GM15510 (cell line): Measurements from ENCODE around the gene ATE1.

Source experiments
- POLR2A ChIP-seq: IDR thresholded peaks from 3 replicates; pipeline ENCODE4 v1.6.1; 2011; ENCODE audit warnings: borderline replicate concordance; ENCODE audit not compliant: insufficient read length; ENCODE audit errors: extremely low read depth

ATE1 gene

GRCh38 chr10:121853950-121854349 is 73.9 kb downstream of the ATE1 start:
- no peak for TF ChIP-seq POLR2A

DNA sequence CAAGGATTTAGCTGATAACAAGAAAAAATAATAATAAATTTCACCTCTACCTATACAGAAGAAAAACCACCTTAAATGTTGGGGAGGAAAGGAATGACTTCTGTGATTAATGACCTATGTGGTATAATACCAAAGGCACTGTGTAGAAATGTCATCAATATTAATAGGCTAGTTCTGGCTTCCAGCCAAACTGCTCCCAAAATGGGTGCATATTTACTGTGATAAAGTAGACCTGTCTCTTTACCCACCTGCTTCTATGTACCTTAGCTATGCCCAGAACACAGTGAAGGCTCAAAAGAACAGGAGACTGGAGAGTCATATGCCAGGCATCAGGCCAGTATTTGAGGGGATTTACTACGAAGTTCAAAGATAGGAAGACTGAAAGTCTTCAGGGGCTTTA is 76.0 kb downstream of the ATE1 start:
- no peak for TF ChIP-seq POLR2A

- no peak for TF ChIP-seq POLR2A
Observed at GRCh38 chr10:121848082-121848481, 79.7 kb downstream of the ATE1 start.

DNA sequence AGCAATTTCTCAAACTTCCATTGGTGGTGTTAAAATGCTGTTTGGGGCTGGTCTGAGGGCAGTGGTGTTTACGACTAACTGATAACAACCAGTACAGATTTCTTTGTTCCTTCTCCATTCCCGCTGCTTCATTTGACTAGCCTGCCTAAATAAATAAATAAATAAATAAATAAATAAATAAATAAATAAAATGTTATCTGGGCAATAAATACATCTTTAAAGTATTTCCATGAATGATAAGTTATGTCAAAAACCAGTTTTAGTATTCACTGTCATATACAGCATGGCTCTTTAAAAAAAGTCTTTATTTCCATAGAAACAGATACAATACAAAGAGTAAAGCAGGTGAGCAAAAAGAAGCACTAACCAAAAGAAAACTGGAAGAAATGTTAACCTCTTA is 81.3 kb downstream of the ATE1 start:
- no peak for TF ChIP-seq POLR2A

DNA sequence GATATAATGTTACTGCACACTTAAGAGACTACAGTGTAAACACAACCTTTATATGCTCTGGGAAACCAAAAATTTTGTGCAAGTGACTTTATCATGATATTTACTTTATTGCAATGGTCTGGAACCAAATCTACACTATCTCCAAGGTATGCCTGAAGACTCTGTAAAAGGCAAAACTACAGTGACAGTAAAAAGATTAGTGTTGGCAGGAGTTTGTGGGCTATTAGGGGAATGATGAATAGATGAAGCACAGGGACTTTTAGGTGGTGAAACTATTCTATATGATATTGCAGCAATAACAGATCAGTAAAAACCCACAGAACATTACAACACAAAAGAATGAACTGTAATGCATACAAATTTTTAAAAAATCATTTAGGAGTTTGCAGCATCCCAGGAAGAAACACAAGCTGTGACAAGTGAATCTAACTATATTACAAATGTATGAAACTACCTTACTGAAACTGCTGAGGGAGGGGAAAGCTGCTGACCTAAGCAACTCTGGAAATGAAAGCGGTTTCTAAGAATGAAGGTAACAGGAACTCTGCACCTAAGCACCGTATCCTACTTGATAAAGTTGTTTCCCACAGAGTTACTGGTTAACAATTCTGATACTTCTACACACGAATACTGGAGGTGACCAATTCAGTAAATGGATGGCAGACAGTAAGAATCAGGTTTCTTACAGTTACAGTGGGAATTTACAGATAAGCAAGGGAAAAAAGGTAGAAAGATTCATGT is 82.6 kb downstream of the ATE1 start:
- TF ChIP-seq POLR2A, result no peak

- no peak for TF ChIP-seq POLR2A
Observed at GRCh38 chr10:121844537-121844936, 83.3 kb downstream of the ATE1 start.

DNA sequence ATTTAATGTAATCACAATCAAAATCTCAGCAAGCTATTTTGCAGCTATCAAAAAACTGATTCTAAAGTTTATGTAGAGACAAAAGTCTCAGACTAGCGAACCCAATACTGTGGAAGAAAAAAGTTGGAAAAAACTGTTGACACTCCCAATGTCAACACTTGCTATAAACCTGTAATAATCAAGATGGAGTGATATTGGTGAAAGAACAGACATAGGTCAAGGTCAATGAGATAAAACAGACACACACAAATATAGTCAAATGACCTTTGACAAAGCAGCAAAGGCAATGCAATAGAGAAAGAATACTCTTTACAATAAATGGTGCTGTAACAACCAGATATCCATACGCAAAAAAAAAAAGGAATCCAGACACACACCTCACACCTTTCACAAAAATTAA is 84.5 kb downstream of the ATE1 start:
- no peak for TF ChIP-seq POLR2A

DNA sequence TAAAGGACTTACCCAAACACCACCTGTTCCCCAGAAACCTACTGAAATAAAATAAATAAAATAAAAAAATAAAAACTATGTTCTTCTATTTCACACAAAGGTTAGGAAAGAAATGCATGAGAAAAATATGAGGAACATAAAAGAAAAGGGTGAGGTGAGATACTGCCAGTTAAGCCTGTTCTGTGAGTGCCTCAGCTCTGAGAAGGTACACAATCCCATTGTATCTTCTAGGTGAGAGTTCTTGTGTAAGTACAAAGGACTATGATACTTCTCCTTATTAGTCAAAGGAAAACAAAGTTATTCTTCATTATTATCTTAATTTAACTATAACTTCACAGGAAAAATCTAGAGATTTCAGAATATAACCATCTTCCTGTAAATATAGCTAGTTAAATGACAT is 86.0 kb downstream of the ATE1 start:
- no peak for TF ChIP-seq POLR2A

GRCh38 chr10:121838931-121839330 is 88.9 kb downstream of the ATE1 start:
- no peak for TF ChIP-seq POLR2A

- no peak for TF ChIP-seq POLR2A
Observed at GRCh38 chr10:121838149-121838548, 89.7 kb downstream of the ATE1 start.

DNA sequence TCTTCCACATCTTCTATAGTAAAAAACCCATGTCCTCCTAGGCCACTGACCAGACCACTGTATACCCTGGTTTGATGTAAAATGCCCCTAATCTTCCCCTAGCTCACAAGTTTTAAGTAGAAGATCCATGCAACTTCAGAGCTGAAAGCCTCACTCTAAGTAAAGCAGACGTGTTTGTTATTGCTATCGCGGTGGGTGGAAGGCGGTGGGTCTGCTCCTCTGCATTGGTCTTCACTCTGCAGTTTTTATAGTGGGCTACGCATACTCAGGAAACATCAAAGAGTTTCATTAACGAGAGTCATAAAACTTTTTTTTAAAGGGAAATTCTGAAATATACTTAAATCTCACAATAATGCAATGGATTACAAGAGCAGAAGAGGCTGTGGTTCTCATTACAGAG is 91.7 kb downstream of the ATE1 start:
- TF ChIP-seq POLR2A, result no peak

DNA sequence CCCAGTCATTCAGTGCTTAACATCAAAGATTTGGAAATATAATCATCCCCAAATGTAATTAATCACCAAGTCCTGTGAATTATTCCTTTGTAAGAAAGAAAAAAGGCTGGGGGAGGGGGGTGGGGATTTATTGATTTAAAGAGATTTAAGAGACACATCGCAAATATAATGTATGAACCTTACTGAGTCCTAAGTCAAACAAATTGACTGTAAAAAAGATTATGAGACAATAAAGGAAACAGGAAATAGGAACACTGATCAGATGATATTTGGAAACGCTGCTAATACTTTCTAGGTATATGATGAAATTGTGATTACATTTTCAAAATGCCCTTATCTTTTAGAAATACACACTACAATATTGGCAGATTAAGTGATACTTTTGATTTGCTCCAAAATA is 92.5 kb downstream of the ATE1 start:
- no peak for TF ChIP-seq POLR2A

DNA sequence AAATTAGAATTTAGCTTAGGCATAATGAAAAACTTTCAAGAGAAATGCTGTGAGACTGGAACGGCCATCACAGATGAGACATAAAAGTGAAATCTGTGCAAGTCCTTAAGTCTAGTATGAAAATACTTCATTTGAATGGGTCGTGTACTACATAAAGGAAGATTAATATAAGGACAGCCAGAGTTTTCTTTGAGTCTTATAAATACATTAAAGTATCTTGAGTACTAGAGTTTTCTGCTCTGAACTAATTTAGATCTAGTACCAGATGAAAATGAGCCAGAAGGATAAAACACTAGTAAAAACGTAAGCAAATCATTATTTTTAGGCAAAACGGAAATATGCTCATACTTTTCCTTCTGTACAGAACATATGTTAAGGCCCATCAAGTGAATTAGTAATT is 93.1 kb downstream of the ATE1 start:
- no peak for TF ChIP-seq POLR2A

DNA sequence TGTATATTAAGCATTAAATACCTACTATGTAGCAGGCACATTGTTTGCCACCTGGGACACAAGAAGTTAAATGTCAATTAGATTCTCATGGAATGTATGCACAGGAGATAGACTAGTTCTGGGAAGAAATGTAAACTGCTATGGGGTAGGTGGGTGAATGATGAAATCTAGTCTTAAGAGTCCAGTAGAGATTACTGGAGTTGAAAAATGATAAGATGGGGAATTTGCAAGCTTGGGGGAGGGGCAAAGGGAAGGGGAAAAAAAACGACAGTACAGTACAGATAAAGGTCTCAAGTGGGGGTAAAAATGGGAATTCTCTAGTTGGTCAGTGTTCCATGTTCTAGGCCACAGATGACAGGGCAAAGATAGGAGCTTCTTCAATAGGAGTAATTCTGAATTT is 94.4 kb downstream of the ATE1 start:
- TF ChIP-seq POLR2A, result no peak

DNA sequence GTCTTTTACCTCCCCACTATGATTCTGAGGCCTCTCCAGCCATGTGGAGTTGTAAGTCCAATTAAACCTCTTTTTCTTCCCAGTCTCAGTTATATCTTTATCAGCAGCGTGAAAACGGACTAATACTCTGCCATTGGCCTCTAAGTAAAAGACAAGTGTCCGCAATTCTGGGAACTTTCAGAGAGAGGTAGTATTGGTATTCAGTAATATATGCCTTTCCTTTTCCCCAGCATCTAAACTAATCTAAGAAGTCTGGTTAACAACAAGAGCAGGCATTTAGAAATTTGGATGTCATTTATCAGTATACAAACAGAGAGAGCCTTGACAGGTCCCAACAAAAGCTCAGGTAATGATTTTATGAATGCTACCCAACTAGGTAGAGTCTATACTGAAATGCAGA is 95.2 kb downstream of the ATE1 start:
- no peak for TF ChIP-seq POLR2A

DNA sequence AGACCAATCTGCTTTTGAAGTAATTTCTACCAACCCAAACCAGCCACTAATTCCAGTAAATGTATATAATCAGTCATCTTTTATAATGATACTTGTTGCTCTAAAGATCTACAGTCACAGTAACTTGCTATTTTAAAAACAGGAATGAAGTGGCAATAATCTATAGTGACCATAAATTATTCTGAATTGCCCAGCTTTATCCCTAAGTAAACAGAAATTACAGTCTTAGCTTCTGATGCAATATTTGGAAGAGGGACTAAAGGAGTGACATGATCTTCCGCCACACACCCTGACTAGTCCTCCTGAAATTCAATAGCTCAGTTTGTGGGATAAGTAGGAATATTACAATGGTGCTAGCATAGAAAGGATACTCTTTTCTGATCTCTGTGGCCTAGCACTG is 96.1 kb downstream of the ATE1 start:
- TF ChIP-seq POLR2A, result no peak

- no peak for TF ChIP-seq POLR2A
Observed at GRCh38 chr10:121831237-121831636, 96.6 kb downstream of the ATE1 start.
